Type B pancreatic cell (in vitro differentiated cells): ENCODE results near the gene GTF2F2. TPM values are rescaled to one million over a fixed set of nuclear protein-coding genes. Genes with fewer than 3 reads are reported as not detected.

Experiments used
- DNase-seq: peaks from one replicate; pipeline ENCODE4 v3.0.0; 2021; ENCODE audit warnings: mixed read lengths; ENCODE audit not compliant: unreplicated experiment; ENCODE audit errors: extremely low spot score
- H3K27ac Mint-ChIP-seq: 2 replicates; pipeline ENCODE4 v1.8.0; 2021; ENCODE audit warnings: mild to moderate bottlenecking, mixed read lengths
- H3K27me3 Mint-ChIP-seq: 2 replicates; pipeline ENCODE4 v1.8.0; 2021; ENCODE audit warnings: mixed read lengths
- H3K36me3 Mint-ChIP-seq: 2 replicates; pipeline ENCODE4 v1.8.0; 2021; ENCODE audit warnings: mixed read lengths
- H3K4me1 Mint-ChIP-seq: one replicate; pipeline ENCODE4 v1.8.0; 2021; ENCODE audit warnings: mixed read lengths; ENCODE audit not compliant: unreplicated experiment
- H3K4me3 Mint-ChIP-seq: 2 replicates; pipeline ENCODE4 v1.8.0; 2021; ENCODE audit warnings: mild to moderate bottlenecking, mixed read lengths
- H3K9me3 Mint-ChIP-seq: 2 replicates; pipeline ENCODE4 v1.8.0; 2021; ENCODE audit warnings: mixed read lengths
- total RNA-seq: library from RNA; stranded (reverse); gene quantifications from 2 replicates; pipeline ENCODE4 v1.2.1, GENCODE V29; 2021; ENCODE audit warnings: low replicate concordance
- TF ChIP-seq, protein P1 (sequence below): fragments of 200-600 bp; sonication (generic); conservative IDR thresholded peaks from 2 replicates; pipeline ENCODE4 v1.5.0; 2021; ENCODE audit warnings: antibody characterized with exemption, mild to moderate bottlenecking

GTF2F2 gene
- total RNA-seq, 1 donor from 2014 or later: 21.8 TPM

DNA sequence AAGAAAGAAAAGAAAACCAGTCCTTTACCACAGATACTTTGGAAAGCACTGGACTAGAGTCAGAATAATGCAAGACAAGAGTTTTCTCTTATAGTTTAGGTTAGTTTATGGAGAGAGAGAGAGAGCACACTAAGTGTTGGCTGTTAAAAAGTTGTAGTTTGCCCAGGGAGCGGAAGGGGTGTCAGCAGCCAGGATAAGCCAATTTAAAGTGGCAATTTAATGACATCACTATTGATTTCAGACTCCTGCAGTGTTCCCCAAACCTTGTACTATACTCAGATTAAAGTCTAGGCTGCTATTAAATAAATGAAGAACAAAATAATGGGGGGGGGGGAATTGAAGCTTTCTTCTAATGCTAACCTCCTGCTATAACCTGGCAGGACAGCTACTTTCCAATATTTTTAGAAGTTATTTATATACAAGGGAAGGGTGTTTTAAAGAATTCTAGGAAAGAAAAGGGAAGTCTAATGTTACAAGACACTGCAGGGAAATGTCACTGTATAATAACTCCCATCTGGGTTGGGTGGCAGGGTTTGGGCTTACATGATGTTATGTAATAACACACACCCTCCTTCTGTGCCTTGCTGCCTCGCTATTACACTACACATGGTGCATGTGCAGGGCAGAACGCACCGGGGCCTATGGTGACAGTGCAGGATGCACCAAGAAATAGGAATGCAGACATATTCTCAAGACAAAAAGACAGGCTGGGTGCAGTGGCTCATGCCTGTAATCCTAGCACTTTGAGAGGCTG is 200.7 kb downstream of the GTF2F2 start:
- H3K4me3 Mint-ChIP-seq: no peak overlapping the region
- H3K27me3 Mint-ChIP-seq: no peaks in the 10 kb centered on the region
- no peaks in the 10 kb centered on the region for H3K9me3 Mint-ChIP-seq
- TF ChIP-seq, protein P1, sequence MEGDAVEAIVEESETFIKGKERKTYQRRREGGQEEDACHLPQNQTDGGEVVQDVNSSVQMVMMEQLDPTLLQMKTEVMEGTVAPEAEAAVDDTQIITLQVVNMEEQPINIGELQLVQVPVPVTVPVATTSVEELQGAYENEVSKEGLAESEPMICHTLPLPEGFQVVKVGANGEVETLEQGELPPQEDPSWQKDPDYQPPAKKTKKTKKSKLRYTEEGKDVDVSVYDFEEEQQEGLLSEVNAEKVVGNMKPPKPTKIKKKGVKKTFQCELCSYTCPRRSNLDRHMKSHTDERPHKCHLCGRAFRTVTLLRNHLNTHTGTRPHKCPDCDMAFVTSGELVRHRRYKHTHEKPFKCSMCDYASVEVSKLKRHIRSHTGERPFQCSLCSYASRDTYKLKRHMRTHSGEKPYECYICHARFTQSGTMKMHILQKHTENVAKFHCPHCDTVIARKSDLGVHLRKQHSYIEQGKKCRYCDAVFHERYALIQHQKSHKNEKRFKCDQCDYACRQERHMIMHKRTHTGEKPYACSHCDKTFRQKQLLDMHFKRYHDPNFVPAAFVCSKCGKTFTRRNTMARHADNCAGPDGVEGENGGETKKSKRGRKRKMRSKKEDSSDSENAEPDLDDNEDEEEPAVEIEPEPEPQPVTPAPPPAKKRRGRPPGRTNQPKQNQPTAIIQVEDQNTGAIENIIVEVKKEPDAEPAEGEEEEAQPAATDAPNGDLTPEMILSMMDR: no peak
- H3K36me3 Mint-ChIP-seq: no peaks in the 10 kb centered on the region
- DNase-seq: no peak
- no peak overlapping the region for H3K27ac Mint-ChIP-seq
- H3K4me1 Mint-ChIP-seq: peaks cover 4% of the 10 kb centered on the region

DNA sequence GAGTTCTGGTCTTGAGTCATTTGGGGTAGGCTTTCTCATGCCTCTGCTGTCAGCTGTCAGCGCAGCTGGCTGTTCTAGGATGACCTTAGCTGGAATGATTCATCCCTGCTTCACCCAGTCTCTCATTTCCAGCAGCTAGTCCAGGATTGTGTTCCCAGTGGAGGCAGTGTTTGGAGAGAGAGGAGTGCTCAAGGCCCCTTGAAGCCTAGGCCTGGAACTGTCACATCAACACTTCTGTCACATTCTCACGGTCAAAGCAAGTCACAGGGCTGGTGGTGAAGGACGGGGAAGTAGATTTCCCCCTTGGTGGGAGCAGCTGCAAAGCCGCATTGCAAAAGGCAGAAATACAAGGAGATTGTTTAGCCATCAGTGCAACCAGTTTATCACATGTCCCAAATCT is 205.5 kb downstream of the GTF2F2 start:
- DNase-seq: no peak
- Mint-ChIP-seq H3K9me3 (no peaks in the 10 kb centered on the region), H3K4me3 (no peak overlapping the region), H3K27me3 (no peaks in the 10 kb centered on the region), H3K4me1 (no peaks in the 10 kb centered on the region), H3K36me3 (no peaks in the 10 kb centered on the region), H3K27ac (no peak overlapping the region)
- TF ChIP-seq, protein P1: no peak

DNA sequence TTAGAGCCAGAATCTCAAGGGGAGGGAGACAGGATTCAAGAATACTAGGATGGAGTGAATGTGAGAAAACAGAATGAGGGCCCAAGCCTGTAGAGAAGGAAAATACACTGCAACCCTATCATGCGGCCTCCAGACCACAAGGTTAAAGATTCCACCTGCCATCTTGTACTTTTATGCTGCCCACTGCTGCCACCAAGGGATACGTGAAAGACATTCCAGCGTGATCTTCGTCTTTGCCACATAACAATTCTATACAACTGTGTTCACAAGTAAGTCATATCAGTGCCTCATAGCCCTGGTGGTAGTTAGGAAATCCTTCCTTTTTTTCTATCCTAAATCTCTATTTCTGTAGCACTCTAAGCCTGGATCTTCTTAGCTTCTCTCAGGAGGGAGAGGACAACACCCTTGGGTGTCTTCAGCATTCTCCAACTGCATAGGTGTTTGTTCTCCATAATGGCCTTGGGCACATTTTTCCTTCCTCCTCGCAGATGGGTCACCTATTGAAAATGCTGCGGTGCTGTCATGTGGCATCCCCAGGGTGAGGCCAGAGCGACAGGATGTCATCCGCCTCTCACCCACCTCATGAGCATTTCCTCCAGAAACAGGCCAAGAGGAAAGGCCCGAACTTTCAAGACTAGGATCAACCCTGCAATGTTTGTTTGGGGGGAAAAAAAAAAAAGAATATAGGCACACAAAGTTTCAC is 207.1 kb downstream of the GTF2F2 start:
- no peak for DNase-seq
- Mint-ChIP-seq H3K27me3 (no peaks in the 10 kb centered on the region), H3K4me3 (no peak overlapping the region), H3K9me3 (no peaks in the 10 kb centered on the region), H3K36me3 (no peaks in the 10 kb centered on the region), H3K4me1 (peaks cover 11% of the 10 kb centered on the region), H3K27ac (peak overlapping the region; percentile 76)
- TF ChIP-seq, protein P1: no peak

DNA sequence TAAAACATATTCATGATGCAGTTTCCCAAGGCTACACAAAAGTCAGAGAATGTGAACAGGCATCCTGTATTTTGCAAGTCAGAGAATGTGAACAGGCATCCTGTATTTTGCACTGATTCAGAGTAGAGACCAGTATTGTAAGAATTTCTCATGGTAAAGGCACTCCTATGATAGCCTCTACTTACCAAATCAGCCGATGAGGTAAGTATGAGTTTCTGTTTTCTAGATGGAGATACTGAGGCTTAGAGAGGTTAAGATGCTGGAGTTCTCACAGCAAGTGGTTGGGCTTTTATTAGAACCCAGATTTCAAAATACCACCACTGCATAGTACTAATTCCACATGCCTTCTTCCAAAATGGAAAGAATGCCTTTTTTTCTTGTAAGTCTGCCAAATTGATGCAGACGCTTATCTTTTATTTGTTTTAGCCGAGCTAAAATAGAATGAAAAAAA is 208.4 kb downstream of the GTF2F2 start:
- Mint-ChIP-seq H3K27ac (no peak overlapping the region), H3K4me1 (peaks cover 22% of the 10 kb centered on the region), H3K4me3 (no peak overlapping the region), H3K9me3 (no peaks in the 10 kb centered on the region), H3K36me3 (peaks cover 4% of the 10 kb centered on the region), H3K27me3 (no peaks in the 10 kb centered on the region)
- TF ChIP-seq, protein P1: no peak
- DNase-seq: no peak

DNA sequence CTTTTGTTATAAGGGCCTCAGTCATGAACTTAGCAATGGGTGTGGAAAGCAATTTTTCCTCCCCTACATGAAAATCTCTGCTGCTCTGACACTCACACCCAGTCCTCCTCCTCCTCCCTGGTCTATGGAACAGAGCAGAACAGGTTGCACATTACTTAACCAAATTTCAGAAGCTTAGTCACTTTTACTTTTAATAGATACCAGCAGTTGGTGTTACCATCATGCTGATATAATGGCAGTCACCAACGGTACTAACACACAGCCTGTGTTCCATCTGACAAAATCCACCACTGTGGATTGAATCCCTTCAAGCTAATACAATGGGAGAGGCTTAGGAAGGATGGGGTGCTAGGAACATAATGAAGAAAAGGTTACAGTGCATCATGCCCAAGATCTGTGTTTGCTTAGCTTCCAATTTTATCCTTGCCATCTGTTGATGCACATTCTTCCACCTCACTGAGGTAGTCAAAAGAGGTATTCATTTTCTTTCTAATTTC is 210.9 kb downstream of the GTF2F2 start:
- H3K27me3 Mint-ChIP-seq: no peaks in the 10 kb centered on the region
- TF ChIP-seq, protein P1: no peak
- H3K36me3 Mint-ChIP-seq: peaks cover 19% of the 10 kb centered on the region
- H3K27ac Mint-ChIP-seq: no peak overlapping the region
- no peak overlapping the region for H3K4me3 Mint-ChIP-seq
- H3K4me1 Mint-ChIP-seq: peaks cover 32% of the 10 kb centered on the region
- H3K9me3 Mint-ChIP-seq: no peaks in the 10 kb centered on the region
- DNase-seq: no peak
